ENCODE data around the gene FER1L5.

GRCh38 chr2:96601382-96602292, 40.9 kb upstream of the FER1L5 start:
- TF ChIP-seq, protein P1, sequence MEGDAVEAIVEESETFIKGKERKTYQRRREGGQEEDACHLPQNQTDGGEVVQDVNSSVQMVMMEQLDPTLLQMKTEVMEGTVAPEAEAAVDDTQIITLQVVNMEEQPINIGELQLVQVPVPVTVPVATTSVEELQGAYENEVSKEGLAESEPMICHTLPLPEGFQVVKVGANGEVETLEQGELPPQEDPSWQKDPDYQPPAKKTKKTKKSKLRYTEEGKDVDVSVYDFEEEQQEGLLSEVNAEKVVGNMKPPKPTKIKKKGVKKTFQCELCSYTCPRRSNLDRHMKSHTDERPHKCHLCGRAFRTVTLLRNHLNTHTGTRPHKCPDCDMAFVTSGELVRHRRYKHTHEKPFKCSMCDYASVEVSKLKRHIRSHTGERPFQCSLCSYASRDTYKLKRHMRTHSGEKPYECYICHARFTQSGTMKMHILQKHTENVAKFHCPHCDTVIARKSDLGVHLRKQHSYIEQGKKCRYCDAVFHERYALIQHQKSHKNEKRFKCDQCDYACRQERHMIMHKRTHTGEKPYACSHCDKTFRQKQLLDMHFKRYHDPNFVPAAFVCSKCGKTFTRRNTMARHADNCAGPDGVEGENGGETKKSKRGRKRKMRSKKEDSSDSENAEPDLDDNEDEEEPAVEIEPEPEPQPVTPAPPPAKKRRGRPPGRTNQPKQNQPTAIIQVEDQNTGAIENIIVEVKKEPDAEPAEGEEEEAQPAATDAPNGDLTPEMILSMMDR (IDR thresholded peaks at IDR 0.05; ENCODE audit: low read length) = no peak
- TF ChIP-seq EZH2 (optimal IDR thresholded peaks at IDR 0.05; ENCODE audit: low read depth, low read length) = no peak
